HAP-1 (cell line): ENCODE results near the gene MUL1.

Experiments
- DNase-seq, 2 experiments: peaks; one replicate each; pipeline ENCODE4 v3.0.0-alpha.2; 2016 to 2020; ENCODE audit warnings: low spot score in 2 of 2
- H3K27me3 ChIP-seq: fragments of 250-450 bp; sonication (Bioruptor Pico); 2 replicates; pipeline ENCODE4 v1.5.1; 2020; ENCODE audit warnings: low read depth, mild to moderate bottlenecking, moderate library complexity
- H3K36me3 ChIP-seq: fragments of 250-450 bp; sonication (Bioruptor Pico); replicated peaks from 2 replicates; pipeline ENCODE4 v1.5.1; 2020; ENCODE audit warnings: mild to moderate bottlenecking
- H3K4me1 ChIP-seq: fragments of 250-450 bp; sonication (Bioruptor Pico); 2 replicates; pipeline ENCODE4 v1.5.1; 2020; ENCODE audit warnings: mild to moderate bottlenecking
- H3K4me3 ChIP-seq: fragments of 250-450 bp; sonication (Bioruptor Pico); 2 replicates; pipeline ENCODE4 v1.5.1; 2020; ENCODE audit warnings: mild to moderate bottlenecking, moderate library complexity
- H3K9me3 ChIP-seq: fragments of 250-450 bp; sonication (Bioruptor Pico); 2 replicates; pipeline ENCODE4 v1.5.1; 2020; ENCODE audit warnings: mild to moderate bottlenecking, moderate library complexity
- in situ Hi-C: fragments of 300-500 bp; cut with MboI; formaldehyde crosslinking; loops from 3 replicates; pipeline ENCODE4 v1.14.3; 2020; ENCODE audit warnings: low sequenced_read_pairs, inconsistent platforms, mixed read lengths

The MUL1 gene

DNA sequence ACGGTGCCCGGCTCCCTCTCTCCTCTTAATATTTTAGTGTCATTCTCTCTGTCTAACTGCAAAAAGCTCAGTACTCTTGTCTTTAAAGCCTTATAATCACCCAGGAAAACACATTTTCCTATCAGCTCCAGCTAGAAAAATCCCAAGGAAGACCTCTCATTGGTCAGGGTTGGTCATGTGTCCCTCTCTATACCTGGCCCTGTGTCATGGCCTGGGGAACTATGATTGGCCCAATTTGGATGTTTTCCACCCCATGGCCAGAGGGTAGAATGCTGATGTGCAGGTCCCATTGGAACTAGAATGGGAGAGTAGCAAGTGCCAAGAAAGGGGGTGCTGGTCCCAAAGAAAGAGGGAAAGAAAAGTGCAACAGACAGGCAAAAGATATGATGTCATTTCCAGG lies 49.2 kb downstream of the MUL1 start:
- in situ Hi-C loops = no loop called here
- H3K4me3 ChIP-seq = no peak overlapping the region
- no peak for DNase-seq
- no peaks in the 10 kb centered on the region for H3K4me1 ChIP-seq
- no peaks in the 10 kb centered on the region for H3K36me3 ChIP-seq
- H3K27me3 ChIP-seq = peaks cover 4% of the 10 kb centered on the region; the same call in 1 of the 2 replicates
- no peaks in the 10 kb centered on the region for H3K9me3 ChIP-seq

DNA sequence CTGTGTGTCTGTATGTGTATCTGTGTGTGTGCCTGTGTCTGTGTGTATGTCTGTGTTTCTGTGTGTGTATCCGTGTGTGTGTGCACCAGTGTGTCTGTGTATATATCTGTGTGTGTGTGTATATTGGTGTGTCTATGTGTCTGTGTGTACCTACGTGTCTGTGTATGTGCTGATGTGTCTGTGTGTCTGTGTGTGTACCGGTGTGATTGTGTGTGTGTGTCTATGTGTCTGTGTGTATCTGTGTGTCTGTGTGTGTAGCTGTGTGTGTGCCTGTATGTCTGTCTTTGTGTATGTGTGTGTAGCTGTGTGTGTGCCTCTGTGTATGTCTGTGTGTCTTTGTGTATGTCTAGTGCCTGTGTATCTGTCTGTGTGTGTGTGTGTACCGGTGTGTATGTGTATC lies 53.9 kb downstream of the MUL1 start:
- DNase-seq = no peak
- Histone ChIP-seq H3K36me3 (no peaks in the 10 kb centered on the region), H3K4me1 (no peaks in the 10 kb centered on the region), H3K4me3 (no peak overlapping the region), H3K27me3 (peaks cover 15% of the 10 kb centered on the region), H3K9me3 (no peaks in the 10 kb centered on the region)
- in situ Hi-C loops = no loop called here

DNA sequence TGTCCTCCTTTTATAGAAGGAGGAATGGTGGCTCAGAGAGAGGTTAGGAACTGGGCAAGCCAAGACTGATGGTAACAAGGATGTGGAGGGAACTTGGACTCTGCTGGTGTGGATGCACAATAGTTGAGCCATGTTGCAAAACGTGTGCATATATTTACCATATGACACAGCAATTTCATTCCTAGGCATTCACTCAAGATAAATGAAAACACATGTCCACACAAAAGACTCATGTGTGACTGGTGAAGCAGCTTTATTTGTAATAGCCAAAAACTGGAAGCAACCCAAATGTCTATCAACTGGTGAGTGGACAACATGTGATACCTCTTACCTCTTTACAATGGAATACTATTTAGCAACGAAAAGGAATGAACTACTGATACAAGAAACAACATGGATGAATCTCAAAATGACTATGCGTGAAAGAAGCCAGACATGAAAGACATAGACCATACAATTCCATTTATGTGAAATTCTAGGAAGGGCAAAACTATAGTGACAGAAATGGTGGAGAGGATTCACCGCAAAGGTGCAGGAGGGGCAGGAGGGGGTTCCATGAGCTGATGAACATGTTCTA lies 58.1 kb downstream of the MUL1 start:
- Histone ChIP-seq H3K36me3 (no peaks in the 10 kb centered on the region), H3K4me1 (no peaks in the 10 kb centered on the region), H3K9me3 (no peaks in the 10 kb centered on the region), H3K27me3 (peaks cover 19% of the 10 kb centered on the region), H3K4me3 (no peak overlapping the region)
- in situ Hi-C loops = no loop called here
- DNase-seq = no peak
